Fibroblast of pulmonary artery (primary cell): ENCODE measurements around the gene LRRC4.

Experiments
- DNase-seq: peaks from one replicate; pipeline ENCODE4 v3.0.0-alpha.2; 2010; ENCODE audit warnings: low read depth
- H3K4me3 ChIP-seq: replicated peaks from 2 replicates; pipeline ENCODE4 v1.5.1; 2011; ENCODE audit warnings: low read depth, mild to moderate bottlenecking, control low read depth, low read length, moderate library complexity
- TF ChIP-seq, protein P1 (sequence below): IDR thresholded peaks from 2 replicates; pipeline ENCODE4 v1.5.1; 2011; ENCODE audit warnings: mild to moderate bottlenecking, control low read depth, low read length, inconsistent platforms; ENCODE audit errors: missing control alignments

LRRC4 gene

GRCh38 chr7:128017862-128018845 is 13.1 kb downstream of the LRRC4 start:
- peak; percentile 27 for DNase-seq
- no peak overlapping the region for H3K4me3 ChIP-seq

GRCh38 chr7:128017460-128017859 is 13.8 kb downstream of the LRRC4 start:
- TF ChIP-seq, protein P1, sequence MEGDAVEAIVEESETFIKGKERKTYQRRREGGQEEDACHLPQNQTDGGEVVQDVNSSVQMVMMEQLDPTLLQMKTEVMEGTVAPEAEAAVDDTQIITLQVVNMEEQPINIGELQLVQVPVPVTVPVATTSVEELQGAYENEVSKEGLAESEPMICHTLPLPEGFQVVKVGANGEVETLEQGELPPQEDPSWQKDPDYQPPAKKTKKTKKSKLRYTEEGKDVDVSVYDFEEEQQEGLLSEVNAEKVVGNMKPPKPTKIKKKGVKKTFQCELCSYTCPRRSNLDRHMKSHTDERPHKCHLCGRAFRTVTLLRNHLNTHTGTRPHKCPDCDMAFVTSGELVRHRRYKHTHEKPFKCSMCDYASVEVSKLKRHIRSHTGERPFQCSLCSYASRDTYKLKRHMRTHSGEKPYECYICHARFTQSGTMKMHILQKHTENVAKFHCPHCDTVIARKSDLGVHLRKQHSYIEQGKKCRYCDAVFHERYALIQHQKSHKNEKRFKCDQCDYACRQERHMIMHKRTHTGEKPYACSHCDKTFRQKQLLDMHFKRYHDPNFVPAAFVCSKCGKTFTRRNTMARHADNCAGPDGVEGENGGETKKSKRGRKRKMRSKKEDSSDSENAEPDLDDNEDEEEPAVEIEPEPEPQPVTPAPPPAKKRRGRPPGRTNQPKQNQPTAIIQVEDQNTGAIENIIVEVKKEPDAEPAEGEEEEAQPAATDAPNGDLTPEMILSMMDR, result no peak
- H3K4me3 ChIP-seq, result no peak overlapping the region
- DNase-seq, result no peak

More at GRCh38 chr7:128017862-128018845, 13.1 kb downstream of the LRRC4 start:
- TF ChIP-seq, protein P1, result no peak

GRCh38 chr7:128014811-128015210 is 16.4 kb downstream of the LRRC4 start:
- TF ChIP-seq, protein P1, result no peak
- DNase-seq, result no peak
- H3K4me3 ChIP-seq, result no peak overlapping the region

GRCh38 chr7:128011131-128011661 is 20.0 kb downstream of the LRRC4 start:
- TF ChIP-seq, protein P1, result no peak
- H3K4me3 ChIP-seq, result no peak overlapping the region
- DNase-seq, result no peak

DNA sequence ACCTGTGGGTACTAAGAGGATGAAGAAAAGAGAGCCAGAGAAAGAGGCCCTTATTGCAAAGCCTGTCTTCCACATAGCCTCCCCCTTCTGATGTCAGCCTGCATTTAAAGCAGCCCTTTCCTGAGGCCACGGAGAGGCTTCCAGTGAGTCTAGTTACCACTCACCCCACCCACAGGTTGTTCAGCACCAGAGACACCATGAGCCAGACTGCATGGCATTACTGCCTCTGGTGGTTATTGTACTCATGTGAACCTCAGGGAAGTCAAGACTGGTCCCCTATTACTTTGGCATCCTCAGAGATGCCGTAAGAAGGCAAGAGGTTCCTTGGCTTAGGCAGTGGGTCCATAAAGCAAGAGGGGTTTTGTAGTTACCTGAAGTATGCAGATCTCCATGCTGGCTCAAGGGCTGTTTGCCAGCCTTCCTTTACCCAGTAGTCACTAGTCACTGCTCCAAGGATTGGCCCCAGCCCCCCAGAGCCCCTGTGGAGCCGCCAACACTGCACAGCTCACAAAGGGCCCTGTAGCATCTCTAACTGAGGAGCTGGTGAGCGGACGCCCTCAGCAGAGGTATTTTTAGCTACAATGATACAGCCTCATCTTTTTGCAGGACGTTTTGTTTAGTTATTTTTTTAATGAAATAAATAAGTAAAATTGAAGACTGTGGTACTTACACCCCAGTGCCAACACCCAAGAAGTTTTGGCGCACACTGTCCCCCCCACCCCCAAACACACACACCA is 20.7 kb downstream of the LRRC4 start:
- no peak for DNase-seq
- H3K4me3 ChIP-seq, result no peak overlapping the region
- TF ChIP-seq, protein P1, result peak; percentile 10

- no peak overlapping the region for H3K4me3 ChIP-seq
- DNase-seq, result no peak
- TF ChIP-seq, protein P1, result no peak
Measured at GRCh38 chr7:128008744-128009143, 22.5 kb downstream of the LRRC4 start.
